BE2C (cell line): ENCODE measurements around the gene KICS2.

Source experiments
- DNase-seq: peaks from one replicate; pipeline ENCODE4 v3.0.0-alpha.2; 2020
- H3K27me3 ChIP-seq: fragments of 250-450 bp; sonication (Bioruptor Pico); 2 replicates; pipeline ENCODE4 v1.5.1; 2020; ENCODE audit warnings: mild to moderate bottlenecking
- H3K36me3 ChIP-seq: fragments of 250-450 bp; sonication (Bioruptor Pico); 2 replicates; pipeline ENCODE4 v1.5.1; 2020; ENCODE audit warnings: mild to moderate bottlenecking
- H3K4me1 ChIP-seq: fragments of 250-450 bp; sonication (Bioruptor Pico); 2 replicates; pipeline ENCODE4 v1.5.1; 2020
- H3K4me3 ChIP-seq: 2 replicates; pipeline ENCODE4 v1.5.1; 2011; ENCODE audit warnings: low read depth, low read length
- H3K9me3 ChIP-seq: fragments of 250-450 bp; sonication (Bioruptor Pico); 2 replicates; pipeline ENCODE4 v1.5.1; 2020
- TF ChIP-seq, protein P1 (sequence below): IDR thresholded peaks from 2 replicates; pipeline ENCODE4 v1.5.1; 2012; ENCODE audit warnings: mild to moderate bottlenecking, low read depth, low read length

Gene KICS2

DNA sequence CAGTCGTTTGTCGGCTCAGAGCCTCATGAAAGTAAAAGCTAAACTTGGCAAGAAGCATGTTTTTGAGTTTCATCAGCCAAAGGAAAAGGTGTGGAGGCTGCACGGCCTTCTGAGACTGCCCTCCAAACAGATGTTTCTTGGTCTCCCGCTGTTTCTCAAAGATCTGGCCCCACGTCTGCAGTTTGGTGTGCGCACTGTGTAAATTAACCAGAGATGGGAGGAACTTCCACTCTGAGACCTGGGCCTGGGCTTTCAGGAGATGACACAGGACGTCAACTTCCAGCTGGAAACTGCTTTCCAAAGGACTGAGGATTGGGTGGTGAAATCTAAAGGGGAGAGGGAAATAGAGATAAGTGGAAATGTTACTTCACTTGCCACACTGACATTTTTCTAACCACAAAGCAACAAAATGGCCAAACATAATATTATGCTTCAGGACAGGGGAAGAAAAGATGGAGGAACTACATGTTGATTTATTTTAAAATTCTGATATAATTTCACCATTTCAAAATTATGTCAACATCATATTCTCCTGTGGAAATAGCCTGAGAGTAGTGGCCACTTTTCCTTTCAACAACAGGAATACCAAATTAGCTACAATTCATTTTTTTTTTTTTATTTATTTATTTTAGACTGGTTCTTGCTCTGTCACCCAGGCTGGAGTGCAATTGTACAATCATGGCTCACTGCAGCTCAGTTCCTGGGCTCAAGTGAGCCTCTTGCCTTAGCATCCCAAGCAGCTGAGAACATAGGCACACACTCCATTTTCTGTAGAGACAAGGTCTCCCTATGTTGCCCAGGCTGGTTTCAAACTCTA is 27.6 kb downstream of the KICS2 start:
- no peaks in the 10 kb centered on the region for H3K27me3 ChIP-seq
- no peaks in the 10 kb centered on the region for H3K4me1 ChIP-seq
- H3K9me3 ChIP-seq: no peaks in the 10 kb centered on the region
- H3K36me3 ChIP-seq: peaks cover 5% of the 10 kb centered on the region
- TF ChIP-seq, protein P1, sequence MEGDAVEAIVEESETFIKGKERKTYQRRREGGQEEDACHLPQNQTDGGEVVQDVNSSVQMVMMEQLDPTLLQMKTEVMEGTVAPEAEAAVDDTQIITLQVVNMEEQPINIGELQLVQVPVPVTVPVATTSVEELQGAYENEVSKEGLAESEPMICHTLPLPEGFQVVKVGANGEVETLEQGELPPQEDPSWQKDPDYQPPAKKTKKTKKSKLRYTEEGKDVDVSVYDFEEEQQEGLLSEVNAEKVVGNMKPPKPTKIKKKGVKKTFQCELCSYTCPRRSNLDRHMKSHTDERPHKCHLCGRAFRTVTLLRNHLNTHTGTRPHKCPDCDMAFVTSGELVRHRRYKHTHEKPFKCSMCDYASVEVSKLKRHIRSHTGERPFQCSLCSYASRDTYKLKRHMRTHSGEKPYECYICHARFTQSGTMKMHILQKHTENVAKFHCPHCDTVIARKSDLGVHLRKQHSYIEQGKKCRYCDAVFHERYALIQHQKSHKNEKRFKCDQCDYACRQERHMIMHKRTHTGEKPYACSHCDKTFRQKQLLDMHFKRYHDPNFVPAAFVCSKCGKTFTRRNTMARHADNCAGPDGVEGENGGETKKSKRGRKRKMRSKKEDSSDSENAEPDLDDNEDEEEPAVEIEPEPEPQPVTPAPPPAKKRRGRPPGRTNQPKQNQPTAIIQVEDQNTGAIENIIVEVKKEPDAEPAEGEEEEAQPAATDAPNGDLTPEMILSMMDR: no peak
- DNase-seq: no peak
- H3K4me3 ChIP-seq: no peak overlapping the region

DNA sequence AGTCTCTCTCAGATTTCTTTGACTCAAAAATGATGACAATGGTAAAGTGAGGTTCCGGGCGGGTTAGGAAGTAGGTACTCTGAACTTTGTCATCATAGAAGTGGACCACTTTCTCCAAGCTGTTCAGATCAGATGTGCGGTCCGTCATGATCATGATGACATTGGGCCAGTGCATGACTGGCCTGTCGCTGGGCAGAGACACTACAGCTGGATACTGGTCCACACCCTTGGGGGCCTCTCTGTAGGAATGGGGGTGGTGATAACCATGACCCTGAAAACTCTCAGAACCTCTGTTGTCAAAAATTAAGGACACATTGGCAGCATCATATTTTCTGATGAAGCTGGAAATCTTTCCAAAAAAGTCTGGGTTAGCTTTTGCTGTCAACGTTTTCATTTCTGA is 28.2 kb downstream of the KICS2 start:
- peaks cover 5% of the 10 kb centered on the region for H3K36me3 ChIP-seq
- TF ChIP-seq, protein P1: no peak
- no peaks in the 10 kb centered on the region for H3K9me3 ChIP-seq
- H3K27me3 ChIP-seq: no peaks in the 10 kb centered on the region
- DNase-seq: no peak
- H3K4me1 ChIP-seq: no peaks in the 10 kb centered on the region
- H3K4me3 ChIP-seq: no peak overlapping the region

DNA sequence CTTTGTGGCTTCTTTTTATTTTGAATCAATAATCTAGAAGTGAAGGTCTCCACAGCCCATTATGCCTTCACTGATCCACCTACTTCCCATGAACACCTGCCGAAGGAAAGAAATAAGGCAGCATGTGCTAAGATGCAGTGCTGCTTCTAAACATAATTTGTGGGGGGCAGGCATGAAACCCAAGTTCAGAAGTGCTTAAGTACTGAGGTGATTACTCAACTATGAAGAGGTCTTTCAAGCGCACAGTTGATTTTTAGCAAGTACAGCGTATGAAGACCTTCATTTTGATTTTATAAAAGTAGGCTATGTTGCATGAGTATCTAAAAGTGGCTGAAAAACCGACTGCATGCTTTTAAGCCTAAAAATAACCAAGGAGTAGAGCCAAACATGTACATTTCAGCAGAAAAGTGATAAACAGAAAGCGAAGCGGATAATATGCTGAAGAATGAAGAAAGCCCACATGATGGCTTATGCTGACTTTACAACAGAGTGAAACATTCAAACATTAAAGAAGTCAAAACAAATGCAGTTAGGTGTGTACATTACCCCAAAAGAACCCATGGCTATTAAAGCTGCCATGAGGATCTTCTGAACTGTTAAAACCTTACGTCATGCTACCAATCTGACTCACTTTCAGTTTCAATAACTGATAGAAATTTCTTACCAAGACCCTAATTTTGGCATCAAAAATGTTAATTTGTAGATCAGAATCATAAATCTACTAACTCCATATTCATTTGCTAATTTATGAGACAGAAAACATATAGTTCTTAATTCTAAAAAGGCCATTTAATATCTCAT is 29.3 kb downstream of the KICS2 start:
- TF ChIP-seq, protein P1: no peak
- no peak overlapping the region for H3K4me3 ChIP-seq
- no peak for DNase-seq
- H3K4me1 ChIP-seq: no peaks in the 10 kb centered on the region
- no peaks in the 10 kb centered on the region for H3K27me3 ChIP-seq
- H3K36me3 ChIP-seq: peaks cover 5% of the 10 kb centered on the region
- H3K9me3 ChIP-seq: no peaks in the 10 kb centered on the region

DNA sequence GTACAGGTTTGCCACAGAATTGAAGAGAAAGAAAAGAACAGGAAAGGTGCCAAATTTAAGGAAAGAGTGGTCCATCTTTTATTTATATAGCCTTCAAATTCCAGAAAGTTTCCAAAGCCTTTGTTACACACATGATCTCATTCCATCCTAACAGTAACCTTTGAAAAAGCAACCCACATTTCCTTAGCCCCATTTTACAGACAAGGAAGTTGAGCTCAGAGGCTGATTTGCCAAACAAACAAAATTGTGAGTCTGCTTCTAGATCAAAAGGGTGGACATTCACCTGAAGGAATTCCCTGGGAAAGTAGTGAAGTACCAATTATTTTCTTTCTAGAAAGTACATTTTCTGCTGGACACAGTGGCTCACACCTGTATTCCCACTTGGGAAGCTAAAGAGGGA is 32.0 kb downstream of the KICS2 start:
- Histone ChIP-seq H3K9me3 (no peaks in the 10 kb centered on the region), H3K4me1 (peaks cover 7% of the 10 kb centered on the region), H3K4me3 (no peak overlapping the region), H3K27me3 (no peaks in the 10 kb centered on the region), H3K36me3 (peaks cover 5% of the 10 kb centered on the region)
- DNase-seq: no peak
- TF ChIP-seq, protein P1: no peak

DNA sequence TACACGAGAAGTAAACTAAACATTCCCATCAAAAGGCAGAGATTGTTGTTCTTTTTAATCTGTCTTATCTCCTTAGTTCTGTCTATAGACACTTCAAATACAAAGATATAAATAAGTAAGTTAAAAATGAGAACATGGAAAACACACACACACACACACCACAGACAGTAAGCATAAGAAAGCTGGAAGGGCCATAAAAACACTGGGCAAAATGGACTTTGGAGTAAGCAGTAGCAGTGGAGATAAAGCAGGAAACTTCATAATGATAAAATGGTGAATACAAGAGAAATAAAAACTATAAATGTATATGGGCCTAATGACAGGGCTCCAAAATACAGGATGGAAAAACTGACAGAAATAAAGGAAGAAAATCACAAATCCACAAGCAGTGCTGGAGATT is 32.6 kb downstream of the KICS2 start:
- H3K27me3 ChIP-seq: no peaks in the 10 kb centered on the region
- peaks cover 5% of the 10 kb centered on the region for H3K36me3 ChIP-seq
- H3K4me3 ChIP-seq: no peak overlapping the region
- H3K4me1 ChIP-seq: peaks cover 7% of the 10 kb centered on the region
- TF ChIP-seq, protein P1: no peak
- H3K9me3 ChIP-seq: no peaks in the 10 kb centered on the region
- DNase-seq: no peak

DNA sequence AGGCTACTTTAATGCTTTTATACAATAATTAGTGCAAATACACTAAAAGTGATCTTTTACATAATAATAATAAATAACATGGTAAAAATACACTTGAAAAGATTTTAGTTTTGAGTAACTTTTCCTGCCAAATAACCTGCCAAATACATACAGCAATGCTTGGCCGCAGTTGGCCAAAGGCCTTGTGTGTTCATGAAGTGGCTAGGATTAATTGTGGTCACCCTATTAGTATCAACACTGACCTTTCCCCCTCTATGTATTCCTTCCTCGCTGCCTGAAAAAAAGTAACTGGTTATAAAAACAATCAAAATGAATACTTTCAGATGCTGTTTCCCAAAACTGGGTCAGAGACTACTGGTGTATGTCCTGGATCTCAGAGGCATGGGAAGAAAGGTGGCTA is 34.3 kb downstream of the KICS2 start:
- TF ChIP-seq, protein P1: no peak
- no peak for DNase-seq
- Histone ChIP-seq H3K27me3 (no peaks in the 10 kb centered on the region), H3K4me3 (no peak overlapping the region), H3K9me3 (no peaks in the 10 kb centered on the region), H3K4me1 (peaks cover 7% of the 10 kb centered on the region), H3K36me3 (no peaks in the 10 kb centered on the region)
